ENCODE measurements around the gene CEND1. TPM values are rescaled to one million over a fixed set of nuclear protein-coding genes. Genes with fewer than 3 reads are reported as not detected.

CEND1 gene
- total RNA-seq, 1 experiment from 2014 or later: not detected

DNA sequence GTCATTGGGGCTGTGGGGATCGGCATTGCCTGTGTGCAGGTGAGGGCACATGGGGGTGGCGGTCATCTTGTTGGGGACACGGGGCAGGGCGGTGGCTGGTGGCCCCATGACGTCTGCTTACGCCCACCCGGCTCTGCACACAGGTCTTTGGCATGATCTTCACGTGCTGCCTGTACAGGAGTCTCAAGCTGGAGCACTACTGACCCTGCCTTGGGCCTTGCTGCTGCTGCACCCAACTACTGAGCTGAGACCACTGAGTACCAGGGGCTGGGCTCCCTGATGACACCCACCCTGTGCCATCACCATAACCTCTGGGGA is 48.1 kb upstream of the CEND1 start:
- H3K4me1 ChIP-seq (replicated peaks; ENCODE audit: insufficient read depth): peaks cover 19% of the 10 kb centered on the region
- H3F3A ChIP-seq (ENCODE audit: insufficient read depth, low read depth): peaks cover 26% of the 10 kb centered on the region; the same call in 1 of the 2 replicates
- H3K4me3 ChIP-seq: no peak overlapping the region
- no TSS peak for BruUV-seq (replicated peaks)
- intact Hi-C loops (cut with micrococcal nuclease; ENCODE audit: unreplicated experiment): no loop called here
- H4K20me1 ChIP-seq (ENCODE audit: insufficient read depth): peaks cover 18% of the 10 kb centered on the region
- DNase-seq: no peak
- POLR2A ChIA-PET (ENCODE audit: unreplicated experiment): no interaction called here
- H3K9me3 ChIP-seq (ENCODE audit: insufficient read depth, low read depth): no peaks in the 10 kb centered on the region
- H3K79me2 ChIP-seq (ENCODE audit: low read depth): peaks cover 31% of the 10 kb centered on the region
- CTCF ChIA-PET: no interaction called here
- H3K36me3 ChIP-seq (ENCODE audit: low read depth): no peaks in the 10 kb centered on the region
- no peaks in the 10 kb centered on the region for H3K27me3 ChIP-seq (ENCODE audit: insufficient read depth, low read depth)
- H3K9me2 ChIP-seq (ENCODE audit: insufficient read depth): no peaks in the 10 kb centered on the region
- no peak overlapping the region for H3K27ac ChIP-seq
- no peak overlapping the region for H2AFZ ChIP-seq
- no peak overlapping the region for H3K4me2 ChIP-seq
- no peak for TF ChIP-seq EZH2 (IDR thresholded peaks at IDR 0.05; ENCODE audit: low read depth)
- TF ChIP-seq, protein P1, sequence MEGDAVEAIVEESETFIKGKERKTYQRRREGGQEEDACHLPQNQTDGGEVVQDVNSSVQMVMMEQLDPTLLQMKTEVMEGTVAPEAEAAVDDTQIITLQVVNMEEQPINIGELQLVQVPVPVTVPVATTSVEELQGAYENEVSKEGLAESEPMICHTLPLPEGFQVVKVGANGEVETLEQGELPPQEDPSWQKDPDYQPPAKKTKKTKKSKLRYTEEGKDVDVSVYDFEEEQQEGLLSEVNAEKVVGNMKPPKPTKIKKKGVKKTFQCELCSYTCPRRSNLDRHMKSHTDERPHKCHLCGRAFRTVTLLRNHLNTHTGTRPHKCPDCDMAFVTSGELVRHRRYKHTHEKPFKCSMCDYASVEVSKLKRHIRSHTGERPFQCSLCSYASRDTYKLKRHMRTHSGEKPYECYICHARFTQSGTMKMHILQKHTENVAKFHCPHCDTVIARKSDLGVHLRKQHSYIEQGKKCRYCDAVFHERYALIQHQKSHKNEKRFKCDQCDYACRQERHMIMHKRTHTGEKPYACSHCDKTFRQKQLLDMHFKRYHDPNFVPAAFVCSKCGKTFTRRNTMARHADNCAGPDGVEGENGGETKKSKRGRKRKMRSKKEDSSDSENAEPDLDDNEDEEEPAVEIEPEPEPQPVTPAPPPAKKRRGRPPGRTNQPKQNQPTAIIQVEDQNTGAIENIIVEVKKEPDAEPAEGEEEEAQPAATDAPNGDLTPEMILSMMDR (conservative IDR thresholded peaks at IDR 0.05): no peak

DNA sequence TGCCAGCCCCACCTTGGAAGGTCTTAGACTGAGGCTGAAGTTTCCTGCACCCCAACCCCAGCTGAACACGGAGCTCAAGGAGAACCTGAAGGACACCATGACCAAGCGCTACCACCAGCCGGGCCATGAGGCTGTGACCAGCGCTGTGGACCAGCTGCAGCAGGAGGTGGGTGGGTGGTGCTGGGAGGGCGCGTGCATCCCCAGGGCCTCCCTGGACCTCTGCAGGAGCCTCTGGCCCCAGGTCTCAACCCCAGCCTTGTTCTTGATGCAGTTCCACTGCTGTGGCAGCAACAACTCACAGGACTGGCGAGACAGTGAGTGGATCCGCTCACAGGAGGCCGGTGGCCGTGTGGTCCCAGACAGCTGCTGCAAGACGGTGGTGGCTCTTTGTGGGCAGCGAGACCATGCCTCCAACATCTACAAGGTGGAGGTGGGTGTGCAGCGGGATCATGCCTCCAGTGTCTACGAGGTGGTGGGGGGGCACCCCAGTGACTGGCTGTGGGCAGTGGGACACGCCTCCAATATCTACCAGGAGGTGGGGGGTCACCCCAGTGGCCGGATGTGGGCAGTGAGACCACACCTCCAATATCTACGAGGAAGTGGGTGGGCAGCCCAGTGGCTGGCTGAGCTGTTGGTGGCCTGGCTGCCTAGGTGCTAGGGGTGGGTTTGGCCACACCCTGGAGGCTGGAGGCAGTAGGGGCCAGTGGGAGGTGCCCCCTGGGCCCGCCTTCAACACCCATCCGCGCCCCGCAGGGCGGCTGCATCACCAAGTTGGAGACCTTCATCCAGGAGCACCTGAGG is 47.5 kb upstream of the CEND1 start:
- intact Hi-C loops (cut with micrococcal nuclease; ENCODE audit: unreplicated experiment): no loop called here
- no peak overlapping the region for H3K4me3 ChIP-seq
- no peak for TF ChIP-seq EZH2 (IDR thresholded peaks at IDR 0.05; ENCODE audit: low read depth)
- TF ChIP-seq, protein P1 (conservative IDR thresholded peaks at IDR 0.05): no peak
- H3K27ac ChIP-seq: no peak overlapping the region
- CTCF ChIA-PET: no interaction called here
- H3F3A ChIP-seq (ENCODE audit: insufficient read depth, low read depth): peaks cover 26% of the 10 kb centered on the region; the same call in 1 of the 2 replicates
- no peak overlapping the region for H2AFZ ChIP-seq
- DNase-seq: no peak
- POLR2A ChIA-PET (ENCODE audit: unreplicated experiment): interaction anchor here (0.6 kb wide), 1 partner anchor 181 kb away, joined by 3 read pairs; no protein-coding TSS in a partner anchor
- H3K9me2 ChIP-seq (ENCODE audit: insufficient read depth): no peaks in the 10 kb centered on the region
- no peaks in the 10 kb centered on the region for H3K36me3 ChIP-seq (ENCODE audit: low read depth)
- no peaks in the 10 kb centered on the region for H3K27me3 ChIP-seq (ENCODE audit: insufficient read depth, low read depth)
- no peak overlapping the region for H3K4me2 ChIP-seq
- BruUV-seq (replicated peaks): no TSS peak
- H3K79me2 ChIP-seq (ENCODE audit: low read depth): peaks cover 31% of the 10 kb centered on the region
- H4K20me1 ChIP-seq (ENCODE audit: insufficient read depth): peaks cover 18% of the 10 kb centered on the region
- H3K9me3 ChIP-seq (ENCODE audit: insufficient read depth, low read depth): no peaks in the 10 kb centered on the region
- H3K4me1 ChIP-seq (replicated peaks; ENCODE audit: insufficient read depth): peaks cover 19% of the 10 kb centered on the region

DNA sequence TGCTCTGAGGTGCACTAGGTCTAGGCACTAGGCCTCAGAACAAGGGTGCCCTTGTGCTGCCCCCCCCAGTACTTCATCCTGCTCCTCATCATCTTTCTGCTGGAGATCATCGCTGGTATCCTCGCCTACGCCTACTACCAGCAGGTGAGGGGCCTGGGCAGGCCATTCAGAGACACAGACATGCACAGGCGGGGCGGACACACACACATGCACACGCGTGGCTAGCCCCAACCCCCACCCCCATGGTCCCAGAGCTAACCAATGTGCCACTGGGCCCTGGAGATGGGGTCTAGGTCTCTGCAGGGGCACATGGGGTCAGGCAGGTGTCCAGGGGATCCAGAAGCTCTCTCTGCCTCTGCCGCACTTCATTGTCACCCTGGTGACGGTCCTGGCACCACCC is 46.8 kb upstream of the CEND1 start:
- no peak for TF ChIP-seq EZH2 (IDR thresholded peaks at IDR 0.05; ENCODE audit: low read depth)
- TF ChIP-seq, protein P1 (conservative IDR thresholded peaks at IDR 0.05): no peak
- Histone ChIP-seq H3K36me3 (ENCODE audit: low read depth) (no peaks in the 10 kb centered on the region), H4K20me1 (ENCODE audit: insufficient read depth) (peaks cover 17% of the 10 kb centered on the region), H3K27me3 (ENCODE audit: insufficient read depth, low read depth) (no peaks in the 10 kb centered on the region), H3F3A (ENCODE audit: insufficient read depth, low read depth) (peaks cover 26% of the 10 kb centered on the region; the same call in 1 of the 2 replicates), H3K9me2 (ENCODE audit: insufficient read depth) (no peaks in the 10 kb centered on the region), H3K9me3 (ENCODE audit: insufficient read depth, low read depth) (no peaks in the 10 kb centered on the region), H3K4me2 (no peak overlapping the region), H3K79me2 (ENCODE audit: low read depth) (peaks cover 26% of the 10 kb centered on the region), H3K27ac (no peak overlapping the region), H2AFZ (no peak overlapping the region), H3K4me1 (replicated peaks; ENCODE audit: insufficient read depth) (peaks cover 19% of the 10 kb centered on the region), H3K4me3 (no peak overlapping the region)
- intact Hi-C loops (cut with micrococcal nuclease; ENCODE audit: unreplicated experiment): no loop called here
- no TSS peak for BruUV-seq (replicated peaks)
- DNase-seq: no peak
- CTCF ChIA-PET: no interaction called here
- POLR2A ChIA-PET (ENCODE audit: unreplicated experiment): no interaction called here

All from PC-9 (cell line).